Measurements from ENCODE around the gene ZSCAN26. TPM values are rescaled to one million over a fixed set of nuclear protein-coding genes. Genes with fewer than 3 reads are reported as not detected.
"Not testable (repeated sequence)": the region's sequence is repeated elsewhere in the genome, so short reads cannot be mapped to it uniquely, and the experiment has no call there.

ZSCAN26 gene
- polyA plus RNA-seq, 3 donors from 2014 or later, result 9.7 to 17.5 (median 13.5) TPM

- H3K4me3 Mint-ChIP-seq, result no peak overlapping the region
- H3K4me1 Mint-ChIP-seq, result peaks cover 1 to 8% of the 10 kb centered on the region in 2 donors
- H3K9me3 Mint-ChIP-seq, result no peaks in the 10 kb centered on the region
- no peak for DNase-seq
- peaks cover 0 to 5% (median 4%) of the 10 kb centered on the region in 3 donors for H3K36me3 Mint-ChIP-seq
- peaks cover 0 to 6% (median 1%) of the 10 kb centered on the region in 3 donors for H3K27me3 Mint-ChIP-seq (ENCODE audit: low read depth in 3 of 3)
- H3K27ac Mint-ChIP-seq, result no peak overlapping the region
These were observed 734 bp downstream of the ZSCAN26 start for GRCh38 chr6:28267695-28268059.

GRCh38 chr6:28269492-28269891 lies 2.5 kb downstream of the ZSCAN26 start:
- Mint-ChIP-seq H3K27me3 (ENCODE audit: low read depth in 3 of 3) (peaks cover 0 to 1% (median 0%) of the 10 kb centered on the region in 3 donors), H3K27ac (no peak overlapping the region), H3K9me3 (no peaks in the 10 kb centered on the region), H3K4me1 (peaks cover 1 to 8% of the 10 kb centered on the region in 2 donors), H3K4me3 (no peak overlapping the region), H3K36me3 (peaks cover 5 to 15% (median 12%) of the 10 kb centered on the region in 3 donors)
- no peak for DNase-seq

GRCh38 chr6:28274888-28275287 lies 7.9 kb downstream of the ZSCAN26 start:
- Mint-ChIP-seq H3K27ac (peak overlapping the region in 2 of 6 donors; percentile 7 to 34), H3K9me3 (no peaks in the 10 kb centered on the region), H3K4me3 (no peak overlapping the region), H3K36me3 (peaks cover 28 to 38% (median 29%) of the 10 kb centered on the region in 3 donors), H3K4me1 (peaks cover 1 to 15% of the 10 kb centered on the region in 2 donors), H3K27me3 (ENCODE audit: low read depth in 3 of 3) (peaks cover 0 to 1% (median 0%) of the 10 kb centered on the region in 3 donors)
- no peak for DNase-seq

GRCh38 chr6:28277746-28278145 lies 10.8 kb downstream of the ZSCAN26 start:
- no peak for DNase-seq
- Mint-ChIP-seq H3K4me3 (no peak overlapping the region), H3K27ac (no peak overlapping the region), H3K9me3 (no peaks in the 10 kb centered on the region), H3K27me3 (ENCODE audit: low read depth in 3 of 3) (peaks cover 0 to 6% (median 3%) of the 10 kb centered on the region in 3 donors), H3K36me3 (peaks cover 23 to 41% (median 23%) of the 10 kb centered on the region in 3 donors), H3K4me1 (peaks cover 7 to 18% of the 10 kb centered on the region in 2 donors)

GRCh38 chr6:28280595-28281287 lies 13.8 kb downstream of the ZSCAN26 start:
- no peak overlapping the region for H3K27ac Mint-ChIP-seq
- peak overlapping the region; percentile 70 to 80 (median 79) for H3K4me3 Mint-ChIP-seq
- H3K36me3 Mint-ChIP-seq, result peaks cover 7 to 29% (median 9%) of the 10 kb centered on the region in 3 donors
- no peak for DNase-seq
- no peaks in the 10 kb centered on the region for H3K9me3 Mint-ChIP-seq
- peaks cover 7 to 11% of the 10 kb centered on the region in 2 donors for H3K4me1 Mint-ChIP-seq
- peaks cover 0 to 8% (median 7%) of the 10 kb centered on the region in 3 donors for H3K27me3 Mint-ChIP-seq (ENCODE audit: low read depth in 3 of 3)

- Mint-ChIP-seq H3K9me3 (no peaks in the 10 kb centered on the region), H3K4me3 (peak within 1 kb of the TSS; percentile 70 to 80 (median 79)), H3K4me1 (peaks cover 7 to 11% of the 10 kb centered on the region in 2 donors), H3K36me3 (peaks cover 2 to 22% (median 2%) of the 10 kb centered on the region in 3 donors), H3K27ac (no peak within 1 kb of the TSS), H3K27me3 (ENCODE audit: low read depth in 3 of 3) (peaks cover 0 to 8% (median 7%) of the 10 kb centered on the region in 3 donors)
- peak; percentile 22 to 34 (median 27) for DNase-seq
These were observed 14.5 kb downstream of the ZSCAN26 start, which contains the start of gene PGBD1 for GRCh38 chr6:28281288-28282064. Gene PGBD1, plus strand, starts transcription at chr6:28281572. Its CDS starts 2,242 bp downstream, at chr6:28283814.

- Mint-ChIP-seq H3K27me3 (ENCODE audit: low read depth in 3 of 3) (peaks cover 0 to 8% (median 7%) of the 10 kb centered on the region in 3 donors), H3K4me3 (no peak overlapping the region), H3K27ac (no peak overlapping the region)
These were observed 16.0 kb downstream of the ZSCAN26 start for GRCh38 chr6:28282926-28283325.

GRCh38 chr6:28291573-28291972 lies 24.6 kb downstream of the ZSCAN26 start:
- Mint-ChIP-seq H3K4me3 (no peak overlapping the region), H3K27ac (no peak overlapping the region), H3K27me3 (ENCODE audit: low read depth in 3 of 3) (no peaks in the 10 kb centered on the region), H3K36me3 (peaks cover 8 to 15% (median 8%) of the 10 kb centered on the region in 3 donors), H3K9me3 (peaks cover 0 to under 1% (median 0%) of the 10 kb centered on the region in 6 donors), H3K4me1 (no peaks in the 10 kb centered on the region)
- DNase-seq, result no peak

More at GRCh38 chr6:28282926-28283325, 16.0 kb downstream of the ZSCAN26 start:
- peaks cover 0 to 1% (median 0%) of the 10 kb centered on the region in 6 donors for H3K9me3 Mint-ChIP-seq
- peaks cover 7 to 11% of the 10 kb centered on the region in 2 donors for H3K4me1 Mint-ChIP-seq
- no peak for DNase-seq
- H3K36me3 Mint-ChIP-seq, result peaks cover 8 to 15% (median 8%) of the 10 kb centered on the region in 3 donors

- Mint-ChIP-seq H3K9me3 (no peaks in the 10 kb centered on the region), H3K27ac (no peak overlapping the region), H3K4me1 (no peaks in the 10 kb centered on the region), H3K36me3 (peaks cover 0 to 11% (median 3%) of the 10 kb centered on the region in 3 donors), H3K4me3 (no peak overlapping the region), H3K27me3 (ENCODE audit: low read depth in 3 of 3) (no peaks in the 10 kb centered on the region)
- DNase-seq, result no peak
These were observed 28.4 kb downstream of the ZSCAN26 start for GRCh38 chr6:28295326-28295725.

- H3K36me3 Mint-ChIP-seq, result peaks cover 0 to 11% (median 5%) of the 10 kb centered on the region in 3 donors
- H3K4me1 Mint-ChIP-seq, result no peaks in the 10 kb centered on the region
- H3K4me3 Mint-ChIP-seq, result no peak overlapping the region
- no peaks in the 10 kb centered on the region for H3K27me3 Mint-ChIP-seq (ENCODE audit: low read depth in 3 of 3)
- no peaks in the 10 kb centered on the region for H3K9me3 Mint-ChIP-seq
- no peak overlapping the region for H3K27ac Mint-ChIP-seq
- no peak for DNase-seq
These were observed 29.6 kb downstream of the ZSCAN26 start for GRCh38 chr6:28296520-28297060.

GRCh38 chr6:28303570-28303969 lies 36.6 kb downstream of the ZSCAN26 start:
- Mint-ChIP-seq H3K4me1 (no peaks in the 10 kb centered on the region), H3K9me3 (peaks cover 0 to 3% (median 0%) of the 10 kb centered on the region in 6 donors), H3K27me3 (ENCODE audit: low read depth in 3 of 3) (peaks cover 0 to 11% (median 4%) of the 10 kb centered on the region in 3 donors), H3K36me3 (peaks cover 0 to 2% (median 0%) of the 10 kb centered on the region in 3 donors), H3K4me3 (no peak overlapping the region), H3K27ac (no peak overlapping the region)
- no peak for DNase-seq

GRCh38 chr6:28306363-28306762 lies 39.4 kb downstream of the ZSCAN26 start:
- DNase-seq, H3K9me3 Mint-ChIP-seq, H3K36me3 Mint-ChIP-seq, H3K4me1 Mint-ChIP-seq, H3K27ac Mint-ChIP-seq, H3K4me3 Mint-ChIP-seq: not testable (repeated sequence)
- H3K27me3 Mint-ChIP-seq (ENCODE audit: low read depth in 3 of 3), result peaks cover 0 to 18% (median 14%) of the 10 kb centered on the region in 3 donors

GRCh38 chr6:28311139-28311823 lies 44.3 kb downstream of the ZSCAN26 start:
- H3K36me3 Mint-ChIP-seq, result peaks cover 0 to 8% (median 0%) of the 10 kb centered on the region in 3 donors
- no peaks in the 10 kb centered on the region for H3K4me1 Mint-ChIP-seq
- H3K9me3 Mint-ChIP-seq, result peaks cover 0 to 3% (median 0%) of the 10 kb centered on the region in 6 donors
- no peak for DNase-seq
- H3K27me3 Mint-ChIP-seq (ENCODE audit: low read depth in 3 of 3), result peaks cover 0 to 20% (median 13%) of the 10 kb centered on the region in 3 donors
- H3K27ac Mint-ChIP-seq, result no peak overlapping the region
- no peak overlapping the region for H3K4me3 Mint-ChIP-seq

Data from immature natural killer cell (primary cell).